ENCODE data around the gene OGA.

The OGA gene

GRCh38 chr10:101769541-101770180 is 48.6 kb downstream of the OGA start:
- H3K27me3 ChIP-seq (ENCODE audit: control insufficient read depth, insufficient read depth, low read length, poor library complexity, severe bottlenecking), result peaks cover 57% of the 10 kb centered on the region
- 89 to 97% methylated on average over 5 of the region's 5 CpGs for WGBS, 2 experiments
- H3K27ac ChIP-seq (ENCODE audit: insufficient read depth, low read depth, low read length, poor library complexity, severe bottlenecking), result no peak overlapping the region
- no peaks in the 10 kb centered on the region for H3K36me3 ChIP-seq (ENCODE audit: control insufficient read depth, insufficient read depth, low read length)
- no peak overlapping the region for H3K4me3 ChIP-seq (ENCODE audit: insufficient read depth, low read depth, low read length)
- H3K9me3 ChIP-seq (ENCODE audit: control insufficient read depth, low read length), result no peaks in the 10 kb centered on the region
- H3K4me1 ChIP-seq (ENCODE audit: control insufficient read depth, insufficient read depth, low read length), result peaks cover 60% of the 10 kb centered on the region

- no peak overlapping the region for H3K4me3 ChIP-seq (ENCODE audit: insufficient read depth, low read depth, low read length)
- 93 to 95% methylated on average over 8 of the region's 8 CpGs for WGBS, 2 experiments
- no peaks in the 10 kb centered on the region for H3K36me3 ChIP-seq (ENCODE audit: control insufficient read depth, insufficient read depth, low read length)
- no peak overlapping the region for H3K27ac ChIP-seq (ENCODE audit: insufficient read depth, low read depth, low read length, poor library complexity, severe bottlenecking)
- H3K27me3 ChIP-seq (ENCODE audit: control insufficient read depth, insufficient read depth, low read length, poor library complexity, severe bottlenecking), result peaks cover 48% of the 10 kb centered on the region
- H3K9me3 ChIP-seq (ENCODE audit: control insufficient read depth, low read length), result no peaks in the 10 kb centered on the region
- H3K4me1 ChIP-seq (ENCODE audit: control insufficient read depth, insufficient read depth, low read length), result peaks cover 51% of the 10 kb centered on the region
Observed at GRCh38 chr10:101768791-101769170, 49.5 kb downstream of the OGA start.

GRCh38 chr10:101767966-101768790 is 50.1 kb downstream of the OGA start:
- 71 to 75% methylated on average over 14 of the region's 14 CpGs for WGBS, 2 experiments
- Histone ChIP-seq H3K27me3 (ENCODE audit: control insufficient read depth, insufficient read depth, low read length, poor library complexity, severe bottlenecking) (peaks cover 43% of the 10 kb centered on the region), H3K27ac (ENCODE audit: insufficient read depth, low read depth, low read length, poor library complexity, severe bottlenecking) (no peak overlapping the region)

GRCh38 chr10:101767600-101767945 is 50.7 kb downstream of the OGA start:
- Histone ChIP-seq H3K4me3 (ENCODE audit: insufficient read depth, low read depth, low read length) (no peak overlapping the region), H3K36me3 (ENCODE audit: control insufficient read depth, insufficient read depth, low read length) (no peaks in the 10 kb centered on the region), H3K27ac (ENCODE audit: insufficient read depth, low read depth, low read length, poor library complexity, severe bottlenecking) (no peak overlapping the region), H3K9me3 (ENCODE audit: control insufficient read depth, low read length) (no peaks in the 10 kb centered on the region), H3K27me3 (ENCODE audit: control insufficient read depth, insufficient read depth, low read length, poor library complexity, severe bottlenecking) (peaks cover 40% of the 10 kb centered on the region), H3K4me1 (ENCODE audit: control insufficient read depth, insufficient read depth, low read length) (peaks cover 47% of the 10 kb centered on the region)
- 88 to 95% methylated on average over 6 of the region's 6 CpGs for WGBS, 2 experiments

More at GRCh38 chr10:101767966-101768790, 50.1 kb downstream of the OGA start:
- no peaks in the 10 kb centered on the region for H3K9me3 ChIP-seq (ENCODE audit: control insufficient read depth, low read length)
- peaks cover 48% of the 10 kb centered on the region for H3K4me1 ChIP-seq (ENCODE audit: control insufficient read depth, insufficient read depth, low read length)
- no peaks in the 10 kb centered on the region for H3K36me3 ChIP-seq (ENCODE audit: control insufficient read depth, insufficient read depth, low read length)
- H3K4me3 ChIP-seq (ENCODE audit: insufficient read depth, low read depth, low read length), result no peak overlapping the region

GRCh38 chr10:101766753-101767599 is 51.3 kb downstream of the OGA start:
- Histone ChIP-seq H3K4me3 (ENCODE audit: insufficient read depth, low read depth, low read length) (no peak overlapping the region), H3K27me3 (ENCODE audit: control insufficient read depth, insufficient read depth, low read length, poor library complexity, severe bottlenecking) (peaks cover 34% of the 10 kb centered on the region), H3K36me3 (ENCODE audit: control insufficient read depth, insufficient read depth, low read length) (no peaks in the 10 kb centered on the region), H3K4me1 (ENCODE audit: control insufficient read depth, insufficient read depth, low read length) (peaks cover 42% of the 10 kb centered on the region), H3K9me3 (ENCODE audit: control insufficient read depth, low read length) (no peaks in the 10 kb centered on the region), H3K27ac (ENCODE audit: insufficient read depth, low read depth, low read length, poor library complexity, severe bottlenecking) (no peak overlapping the region)
- WGBS, 2 experiments, result 85 to 89% methylated on average over 12 of the region's 12 CpGs

GRCh38 chr10:101766306-101766705 is 51.9 kb downstream of the OGA start:
- H3K4me3 ChIP-seq (ENCODE audit: insufficient read depth, low read depth, low read length), result no peak overlapping the region
- 85 to 91% methylated on average over 6 of the region's 6 CpGs for WGBS, 2 experiments
- H3K27me3 ChIP-seq (ENCODE audit: control insufficient read depth, insufficient read depth, low read length, poor library complexity, severe bottlenecking), result peaks cover 27% of the 10 kb centered on the region
- peaks cover 36% of the 10 kb centered on the region for H3K4me1 ChIP-seq (ENCODE audit: control insufficient read depth, insufficient read depth, low read length)
- no peaks in the 10 kb centered on the region for H3K36me3 ChIP-seq (ENCODE audit: control insufficient read depth, insufficient read depth, low read length)
- no peaks in the 10 kb centered on the region for H3K9me3 ChIP-seq (ENCODE audit: control insufficient read depth, low read length)
- H3K27ac ChIP-seq (ENCODE audit: insufficient read depth, low read depth, low read length, poor library complexity, severe bottlenecking), result no peak overlapping the region

GRCh38 chr10:101763141-101763846 is 55.0 kb downstream of the OGA start:
- whole genome bisulfite sequencing, 2 experiments, result 88 to 92% methylated on average over 10 of the region's 10 CpGs
- Histone ChIP-seq H3K4me1 (ENCODE audit: control insufficient read depth, insufficient read depth, low read length) (peaks cover 22% of the 10 kb centered on the region), H3K27me3 (ENCODE audit: control insufficient read depth, insufficient read depth, low read length, poor library complexity, severe bottlenecking) (peaks cover 25% of the 10 kb centered on the region), H3K36me3 (ENCODE audit: control insufficient read depth, insufficient read depth, low read length) (no peaks in the 10 kb centered on the region), H3K27ac (ENCODE audit: insufficient read depth, low read depth, low read length, poor library complexity, severe bottlenecking) (no peak overlapping the region), H3K9me3 (ENCODE audit: control insufficient read depth, low read length) (no peaks in the 10 kb centered on the region), H3K4me3 (ENCODE audit: insufficient read depth, low read depth, low read length) (no peak overlapping the region)

- Histone ChIP-seq H3K9me3 (ENCODE audit: control insufficient read depth, low read length) (no peaks in the 10 kb centered on the region), H3K27ac (ENCODE audit: insufficient read depth, low read depth, low read length, poor library complexity, severe bottlenecking) (no peak overlapping the region), H3K36me3 (ENCODE audit: control insufficient read depth, insufficient read depth, low read length) (no peaks in the 10 kb centered on the region), H3K4me3 (ENCODE audit: insufficient read depth, low read depth, low read length) (no peak overlapping the region), H3K4me1 (ENCODE audit: control insufficient read depth, insufficient read depth, low read length) (peaks cover 17% of the 10 kb centered on the region), H3K27me3 (ENCODE audit: control insufficient read depth, insufficient read depth, low read length, poor library complexity, severe bottlenecking) (peaks cover 25% of the 10 kb centered on the region)
- WGBS, 2 experiments, result 94% methylated on average over 5 of the region's 5 CpGs
Observed at GRCh38 chr10:101762736-101763135, 55.5 kb downstream of the OGA start.

- H3K36me3 ChIP-seq (ENCODE audit: control insufficient read depth, insufficient read depth, low read length), result no peaks in the 10 kb centered on the region
- peaks cover 15% of the 10 kb centered on the region for H3K4me1 ChIP-seq (ENCODE audit: control insufficient read depth, insufficient read depth, low read length)
- H3K27ac ChIP-seq (ENCODE audit: insufficient read depth, low read depth, low read length, poor library complexity, severe bottlenecking), result no peak overlapping the region
- H3K27me3 ChIP-seq (ENCODE audit: control insufficient read depth, insufficient read depth, low read length, poor library complexity, severe bottlenecking), result peaks cover 12% of the 10 kb centered on the region
- no peak overlapping the region for H3K4me3 ChIP-seq (ENCODE audit: insufficient read depth, low read depth, low read length)
- WGBS, 2 experiments, result 89% methylated on average over 9 of the region's 9 CpGs
- H3K9me3 ChIP-seq (ENCODE audit: control insufficient read depth, low read length), result no peaks in the 10 kb centered on the region
Observed at GRCh38 chr10:101761226-101761625, 57.0 kb downstream of the OGA start.
